Aorta (tissue), 5 donors: ENCODE results near the gene MECP2. TPM values are rescaled to one million over a fixed set of nuclear protein-coding genes. Genes with fewer than 3 reads are reported as not detected.
"Not testable (repeated sequence)": the region's sequence is repeated elsewhere in the genome, so short reads cannot be mapped to it uniquely, and the experiment has no call there.

ENCODE experiments used
- ATAC-seq: fragments of 200-7000 bp; cut with Tn5 transposase; one replicate; pipeline ENCODE4 v1.9.1; 2022; ENCODE audit warnings: moderate library complexity; ENCODE audit not compliant: low FRiP score
- DNase-seq, 2 donors: peaks; one replicate each; pipeline ENCODE4 v3.0.0-alpha.2; 2020
- H3K27ac ChIP-seq, 2 donors: one replicate each; pipeline ENCODE4 v1.5.1; 2013; ENCODE audit warnings: low read length in 2 of 2, mild to moderate bottlenecking in 2 of 2, moderate library complexity in 2 of 2, control low read depth in 1 of 2, inconsistent platforms in 1 of 2, low read depth in 1 of 2
- H3K27me3 ChIP-seq, 2 donors: one replicate each; pipeline ENCODE4 v1.6.1; 2013; ENCODE audit warnings: control low read depth in 1 of 2, low read length in 1 of 2, mild to moderate bottlenecking in 1 of 2, moderate library complexity in 1 of 2; ENCODE audit not compliant: insufficient read depth in 2 of 2, control insufficient read depth in 1 of 2
- H3K36me3 ChIP-seq, 2 donors: one replicate each; pipeline ENCODE4 v1.6.1; 2013; ENCODE audit warnings: control low read depth in 1 of 2, low read length in 1 of 2, mild to moderate bottlenecking in 1 of 2; ENCODE audit not compliant: insufficient read depth in 2 of 2, control insufficient read depth in 1 of 2
- H3K4me1 ChIP-seq, 2 donors: one replicate each; pipeline ENCODE4 v1.6.1; 2013; ENCODE audit warnings: low read length in 2 of 2, control low read depth in 1 of 2, mild to moderate bottlenecking in 1 of 2, moderate library complexity in 1 of 2; ENCODE audit not compliant: insufficient read depth in 2 of 2, control insufficient read depth in 1 of 2
- H3K4me3 ChIP-seq, 2 donors: one replicate each; pipeline ENCODE4 v1.5.1; 2013; ENCODE audit warnings: low read length in 2 of 2, control low read depth in 1 of 2, mild to moderate bottlenecking in 1 of 2
- H3K9me3 ChIP-seq: one replicate; pipeline ENCODE4 v1.6.1; 2013; ENCODE audit warnings: mild to moderate bottlenecking, low read length; ENCODE audit not compliant: control insufficient read depth
- WGBS, 2 donors: extraction: QIAGEN DNeasy Blood & Tissue Kit; methylation state at CpG; one replicate each; pipeline ENCODE4 v1.1.7; 2013; 5-methylcytosine and 5-hydroxymethylcytosine counted together
- intact Hi-C, 2 donors: fragments of 100-400 bp; cut with DNase I; formaldehyde crosslinking; loops; one replicate each; pipeline versions ENCODE4 v1.14.2 to v1.15.0; 2022
- polyA plus RNA-seq, 2 donors: library from polyadenylated mRNA; stranded (reverse); fragments of 200-250 nt; gene quantifications; one replicate each; pipeline ENCODE4 v1.2.3, GENCODE V29; 2013
- total RNA-seq, 2 donors: library from RNA; stranded (reverse); fragmentation: NEBNext Ultra II Directional; extraction: Animal tissue kit (Norgen Biotek cat#: 25700); gene quantifications; one replicate each; pipeline ENCODE4 v1.2.1, GENCODE V29; 2021
- donor health status: healthy with polysubstance abuse.
- donor health status: Bipolar disorder and iron deficiency.
- donor health status: DM: no; HTN: no; CAD: no.
- donor health status: DM: no; HTN: no; CAD: no.
- donor health status: DM: yes; HTN: yes; CAD: no.

MECP2 gene
- total and polyA plus RNA-seq, 4 donors, result 10.4 to 80.7 (median 49.2) TPM

DNA sequence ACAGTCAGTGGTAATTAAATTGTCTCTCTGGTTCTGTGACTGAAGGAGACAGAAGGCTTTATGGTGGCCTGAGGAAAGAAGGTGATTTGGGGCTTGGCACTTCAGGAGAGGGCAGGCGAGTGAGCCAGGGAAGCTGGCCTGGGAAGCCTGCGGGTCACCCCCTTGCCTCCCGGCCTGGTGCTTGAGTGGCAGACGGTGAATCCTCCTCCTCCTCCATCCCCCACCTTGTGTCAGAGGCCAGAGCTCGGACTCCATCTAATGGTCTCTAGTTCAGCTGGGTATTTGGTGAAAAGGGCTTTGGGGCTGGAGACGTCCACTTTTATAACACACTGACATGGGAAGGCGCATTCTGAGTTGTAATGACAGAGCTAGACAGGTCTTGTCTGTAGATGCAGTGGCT is 116.3 kb downstream of the MECP2 start:
- 80 to 88% methylated on average over 7 of the region's 7 CpGs for WGBS, 2 donors
- ATAC-seq, result no peak
- no peak overlapping the region for H3K4me3 ChIP-seq

DNA sequence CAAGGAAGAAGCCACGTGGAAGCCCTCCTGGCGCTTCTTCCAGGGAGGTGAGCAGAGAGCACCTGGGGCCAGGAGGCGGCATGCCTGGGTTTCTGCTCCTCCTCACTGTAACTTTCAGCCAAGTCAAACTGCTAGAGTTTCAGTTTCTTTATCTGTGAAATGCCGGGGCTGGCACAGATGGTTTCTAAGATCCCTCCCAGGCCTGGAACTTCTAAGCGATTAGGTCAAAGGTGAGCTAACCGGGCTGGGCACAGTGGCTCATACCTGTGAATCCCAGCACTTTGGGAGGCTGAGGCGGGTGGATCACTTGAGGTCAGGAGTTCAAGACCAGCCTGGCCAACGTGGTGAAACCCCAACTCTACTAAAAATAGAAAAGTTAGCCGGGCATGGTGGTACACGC is 117.1 kb downstream of the MECP2 start:
- H3K4me1 ChIP-seq, H3K36me3 ChIP-seq, H3K9me3 ChIP-seq, H3K27ac ChIP-seq, ATAC-seq, DNase-seq, intact Hi-C loops, H3K4me3 ChIP-seq, H3K27me3 ChIP-seq: not testable (repeated sequence)
- WGBS, 2 donors, result 68 to 75% methylated on average over 9 of the region's 10 CpGs

More for the DNA sequence above, 116.3 kb downstream of the MECP2 start:
- Histone ChIP-seq H3K36me3 (no peaks in the 10 kb centered on the region), H3K4me1 (no peaks in the 10 kb centered on the region), H3K27me3 (no peaks in the 10 kb centered on the region), H3K9me3 (no peaks in the 10 kb centered on the region), H3K27ac (no peak overlapping the region)
- DNase-seq, result no peak
- intact Hi-C loops, result no loop called here

DNA sequence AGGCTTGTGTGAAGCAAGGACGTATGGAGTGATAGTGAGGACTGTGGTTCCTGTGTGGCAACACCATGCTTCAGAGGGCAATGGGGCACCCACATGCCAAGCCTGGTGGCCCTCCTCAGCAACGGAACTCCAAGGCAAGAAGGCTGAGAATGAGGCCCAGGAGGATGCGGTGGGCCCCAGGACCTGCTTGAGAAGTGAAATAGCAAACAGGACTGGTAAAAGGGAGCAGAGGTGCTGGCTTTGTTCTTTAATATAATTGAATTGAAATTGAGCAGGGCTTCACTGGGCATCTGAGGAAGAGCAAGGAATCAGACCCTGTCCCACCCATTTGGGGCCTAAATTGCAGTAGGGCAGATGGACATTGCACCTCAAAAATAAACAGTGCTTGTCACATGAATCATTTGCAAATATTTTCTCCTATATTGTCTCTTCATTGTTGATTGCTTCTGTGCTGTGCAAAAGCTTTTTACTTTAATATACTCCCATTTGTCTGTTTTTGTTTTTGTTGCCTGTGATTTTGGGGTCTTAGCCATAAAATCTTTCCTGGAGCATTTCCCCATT is 122.7 kb downstream of the MECP2 start:
- ATAC-seq (no peak), DNase-seq (no peak)
- Histone ChIP-seq H3K27ac (peak overlapping the region in 1 of 2 donors; percentile 3), H3K4me3 (no peak overlapping the region), H3K36me3 (no peaks in the 10 kb centered on the region), H3K9me3 (no peaks in the 10 kb centered on the region), H3K27me3 (no peaks in the 10 kb centered on the region), H3K4me1 (peaks cover 0 to 4% of the 10 kb centered on the region in 2 donors)
- intact Hi-C loops, result no loop called here
- 83 to 87% methylated on average over 3 of the region's 3 CpGs for WGBS, 2 donors

DNA sequence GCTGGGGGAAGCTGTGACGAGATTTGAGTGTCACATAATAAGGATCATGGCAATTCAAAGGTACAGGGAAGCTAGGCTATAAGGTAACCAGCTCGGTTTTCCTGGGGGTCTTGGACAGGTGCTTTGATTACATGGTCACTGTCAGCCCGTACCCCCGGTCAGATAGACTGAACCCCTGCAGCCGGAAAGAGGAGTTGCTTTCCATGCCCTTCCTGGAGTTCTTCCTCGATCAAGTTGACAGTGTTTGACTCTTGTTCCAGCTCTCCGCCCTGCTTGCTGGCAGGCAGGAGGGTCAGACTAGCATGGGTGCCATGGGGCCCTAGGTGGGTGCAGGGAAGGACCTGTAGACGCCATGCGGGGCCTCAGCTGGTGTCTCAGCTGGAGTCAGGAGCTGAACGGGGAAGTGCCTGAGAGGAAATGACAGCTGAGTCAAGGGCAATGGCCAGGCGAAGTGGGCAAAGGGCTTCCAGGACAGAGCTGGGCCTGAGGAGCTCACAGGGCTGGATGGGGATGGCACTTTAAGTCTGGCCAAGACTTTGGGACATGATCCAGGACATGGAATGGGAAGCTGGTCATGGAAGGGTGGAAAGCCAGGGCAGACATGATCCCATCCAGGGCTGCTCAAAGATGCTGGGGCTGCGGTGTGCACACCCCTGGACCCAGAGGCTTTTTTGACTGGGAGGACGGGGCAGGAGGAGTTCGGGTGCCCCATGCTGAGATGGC is 123.4 kb downstream of the MECP2 start:
- Histone ChIP-seq H3K36me3 (no peaks in the 10 kb centered on the region), H3K27me3 (no peaks in the 10 kb centered on the region), H3K9me3 (no peaks in the 10 kb centered on the region), H3K27ac (peak overlapping the region in 1 of 2 donors; percentile 3), H3K4me1 (peaks cover 0 to 4% of the 10 kb centered on the region in 2 donors), H3K4me3 (no peak overlapping the region)
- ATAC-seq, result no peak
- 82 to 85% methylated on average over 14 of the region's 14 CpGs for WGBS, 2 donors
- DNase-seq, result peak in 1 of 2 donors; percentile 59
- intact Hi-C loops, result no loop called here

DNA sequence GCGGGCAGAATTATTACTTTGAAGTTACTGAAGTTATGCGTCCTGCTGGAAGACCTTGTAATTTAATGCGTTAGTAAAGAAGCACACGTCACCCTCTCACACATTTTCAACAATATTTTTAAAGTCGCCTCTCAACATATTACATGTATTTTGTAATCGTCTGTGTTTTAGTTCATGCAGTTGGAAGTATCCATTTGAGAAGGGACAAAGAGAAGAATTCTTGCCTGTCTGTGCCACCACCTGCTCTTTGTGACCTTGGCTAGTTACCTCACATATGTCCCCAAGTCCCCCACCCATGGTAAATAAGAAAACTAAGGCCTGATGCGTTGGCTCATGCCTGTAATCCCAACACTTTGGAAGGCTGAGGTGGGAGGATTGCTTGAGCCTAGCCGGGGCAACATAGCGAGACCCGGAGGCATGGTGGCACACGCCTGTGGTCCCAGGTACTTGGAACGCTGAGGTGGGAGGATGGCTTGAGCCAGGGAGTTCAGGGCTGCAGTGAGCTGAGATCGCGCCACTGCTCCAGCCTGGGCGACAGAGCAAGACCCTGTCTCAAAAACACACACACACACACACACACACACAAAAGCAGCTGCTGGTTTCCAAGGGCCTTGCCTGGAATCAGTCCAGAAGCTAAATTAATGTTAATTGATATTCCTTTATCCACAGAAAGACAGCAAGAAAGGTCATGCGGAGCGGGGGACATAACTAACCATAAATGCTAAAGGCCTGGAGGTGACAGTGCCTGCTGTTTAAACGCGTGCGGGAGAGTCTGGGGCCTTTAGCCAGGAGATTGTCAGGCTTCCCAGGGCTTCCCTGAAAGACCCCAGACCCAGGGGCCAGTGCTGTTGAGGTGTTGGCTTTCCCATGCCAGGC is 124.2 kb downstream of the MECP2 start:
- no peaks in the 10 kb centered on the region for H3K36me3 ChIP-seq
- no peaks in the 10 kb centered on the region for H3K27me3 ChIP-seq
- 40 to 57% methylated on average over 20 of the region's 20 CpGs for WGBS, 2 donors
- peak overlapping the region; percentile 48 to 65 for H3K4me3 ChIP-seq
- DNase-seq (peak in 1 of 2 donors; percentile 49), ATAC-seq (no peak)
- peaks cover 0 to 4% of the 10 kb centered on the region in 2 donors for H3K4me1 ChIP-seq
- no peaks in the 10 kb centered on the region for H3K9me3 ChIP-seq
- H3K27ac ChIP-seq, result peak overlapping the region in 1 of 2 donors; percentile 78
- intact Hi-C loops, result loop anchor here in 1 of 2 donors (2.0 kb wide), 1 partner anchor 45 kb away; no protein-coding TSS in a partner anchor

DNA sequence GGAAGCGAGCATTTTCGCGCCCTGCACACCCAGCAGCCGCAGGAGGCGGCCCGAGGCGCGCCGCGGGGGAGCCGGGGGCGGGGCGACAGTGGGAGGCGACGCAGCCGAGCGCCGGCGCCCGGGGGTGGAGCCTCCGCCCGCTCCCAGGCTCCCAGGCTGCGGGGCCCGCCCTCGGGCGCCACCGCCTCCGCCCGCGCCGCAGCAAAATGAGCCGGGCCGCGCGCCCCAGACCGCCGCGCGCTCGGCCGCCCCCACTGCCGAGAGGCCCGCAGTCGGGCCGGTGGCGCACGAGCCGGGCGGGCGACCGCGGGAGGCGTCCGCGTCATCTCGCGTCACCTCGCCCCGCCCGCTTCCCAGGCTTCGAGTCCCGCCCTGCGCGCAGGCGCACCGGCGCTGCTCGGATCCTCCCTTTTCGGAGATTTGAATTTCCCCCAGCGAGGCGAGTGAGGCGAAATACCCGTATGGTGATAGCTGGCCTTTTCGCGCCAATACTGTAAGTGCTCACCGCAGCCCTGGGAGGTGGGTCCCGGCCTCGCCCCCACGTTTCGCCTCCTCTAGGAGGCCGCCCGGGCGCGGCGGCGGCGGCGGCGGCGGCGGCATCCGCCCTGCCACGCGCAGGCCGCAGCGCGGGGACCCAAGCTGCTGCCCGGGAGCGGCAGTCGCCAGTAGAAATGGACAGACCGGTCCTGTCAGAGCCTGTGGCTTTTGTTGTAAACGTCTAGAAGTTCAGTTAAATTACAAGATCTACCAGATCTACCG is 125.0 kb downstream of the MECP2 start, which contains the start of gene TMEM187:
TSS of gene TMEM187 (plus strand) at position 387 of the 759 bp plus-strand sequence. CDS start 9,309 bp downstream, outside the sequence.
- 0 to 12% methylated on average over 96 to 103 of the region's 103 CpGs for WGBS, 2 donors
- H3K9me3 ChIP-seq, result no peaks in the 10 kb centered on the region
- peak; percentile 94 to 95 for DNase-seq
- intact Hi-C loops, result loop anchor here in 1 of 2 donors (2.0 kb wide), 1 partner anchor 44 kb away; no protein-coding TSS in a partner anchor
- peak; percentile 73 for ATAC-seq
- H3K27me3 ChIP-seq, result no peaks in the 10 kb centered on the region
- peak within 1 kb of the TSS; percentile 45 to 98 for H3K27ac ChIP-seq
- H3K4me3 ChIP-seq, result peak within 1 kb of the TSS; percentile 49 to 77
- H3K4me1 ChIP-seq, result peaks cover 0 to 4% of the 10 kb centered on the region in 2 donors
- no peaks in the 10 kb centered on the region for H3K36me3 ChIP-seq
